ENCODE data around the gene UNC79.
"Not testable (repeated sequence)": the region's sequence is repeated elsewhere in the genome, so short reads cannot be mapped to it uniquely, and the experiment has no call there.

The UNC79 gene

DNA sequence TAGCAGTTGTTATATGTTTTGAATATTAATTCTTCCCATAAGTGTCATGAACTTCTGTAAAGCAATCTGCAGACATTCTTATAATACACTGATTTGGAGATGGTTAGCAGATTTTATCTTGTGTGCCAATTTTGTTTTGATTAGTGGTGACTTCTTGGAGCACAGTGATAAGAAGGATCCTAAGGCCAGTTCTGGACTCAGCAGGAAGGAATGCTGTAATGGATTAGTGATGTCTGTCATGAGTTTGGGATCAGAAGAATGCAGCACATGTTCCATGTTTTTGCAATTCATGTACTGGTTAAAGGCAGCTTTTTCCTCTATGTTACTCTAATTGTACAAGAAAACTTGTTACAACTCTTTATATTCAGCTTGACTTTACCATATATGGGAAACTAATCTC, 91.5 kb downstream of the UNC79 start:
- DNase-seq (ENCODE audit: low read depth), result no peak
- H3K4me3 ChIP-seq (ENCODE audit: low read depth, low read length), result no peak overlapping the region
- TF ChIP-seq CTCF (conservative IDR thresholded peaks at IDR 0.05; ENCODE audit: low read depth, low read length), result no peak

DNA sequence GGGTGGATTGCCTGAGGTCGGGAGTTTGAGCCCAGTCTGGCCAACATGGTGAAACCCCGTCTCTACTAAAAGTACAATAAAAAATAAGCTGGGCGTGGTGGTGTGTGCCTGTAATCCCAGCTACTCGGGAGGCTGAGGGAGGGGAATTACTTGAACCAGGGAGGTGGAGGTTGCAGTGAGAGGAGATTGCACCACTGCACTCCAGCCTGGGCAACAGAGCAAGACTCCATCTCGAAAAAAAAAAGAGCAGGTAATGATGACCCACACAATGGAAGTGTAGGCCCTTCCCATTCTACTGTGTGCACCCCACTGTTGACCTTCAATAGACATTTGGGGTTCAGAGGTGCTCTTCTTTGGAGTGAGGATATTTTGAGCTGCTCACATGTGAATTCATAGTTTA, 94.5 kb downstream of the UNC79 start:
- DNase-seq (ENCODE audit: low read depth); H3K4me3 ChIP-seq (ENCODE audit: low read depth, low read length): not testable (repeated sequence)

DNA sequence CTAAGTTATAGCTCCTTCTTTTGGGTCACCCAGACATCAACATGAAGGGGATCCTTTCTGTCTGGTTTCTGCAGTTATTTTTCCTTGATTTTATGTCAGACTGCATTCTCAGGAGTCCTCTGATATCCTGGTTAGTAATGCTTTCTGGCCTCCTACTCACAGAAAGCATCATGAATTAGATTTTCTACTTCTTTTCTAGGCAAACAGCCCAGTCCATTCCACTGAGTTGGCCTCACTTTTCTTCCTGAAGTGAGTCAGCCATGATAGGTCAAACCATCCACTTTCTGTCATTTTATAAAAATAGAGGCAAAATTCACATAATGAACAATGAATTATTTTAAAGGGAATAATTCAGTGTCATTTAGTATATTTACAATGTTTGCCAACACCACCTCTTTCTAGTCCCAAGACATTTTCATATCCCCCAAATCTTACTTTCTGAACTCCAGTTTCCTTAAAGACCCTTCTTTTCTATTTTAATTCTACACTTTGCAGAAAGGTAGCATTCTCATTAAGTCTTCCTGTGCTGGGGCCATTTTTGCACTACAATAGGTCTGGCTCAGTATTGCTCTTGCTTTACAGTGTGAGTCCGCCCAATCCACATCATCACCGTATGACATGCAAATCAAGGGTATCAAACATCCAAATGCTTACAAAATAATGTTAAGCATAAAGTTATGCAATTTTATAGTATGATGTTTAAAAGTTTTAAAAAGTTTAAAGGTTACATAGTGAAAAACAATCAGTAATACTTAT, 95.1 kb downstream of the UNC79 start:
- DNase-seq (ENCODE audit: low read depth), result peak; percentile 1
- H3K4me3 ChIP-seq (ENCODE audit: low read depth, low read length), result no peak overlapping the region
- TF ChIP-seq CTCF (conservative IDR thresholded peaks at IDR 0.05; ENCODE audit: low read depth, low read length), result no peak

- no peak overlapping the region for H3K4me3 ChIP-seq (ENCODE audit: low read depth, low read length)
- no peak for TF ChIP-seq CTCF (conservative IDR thresholded peaks at IDR 0.05; ENCODE audit: low read depth, low read length)
- no peak for DNase-seq (ENCODE audit: low read depth)
Observed at GRCh38 chr14:93527203-93527607, 96.5 kb downstream of the UNC79 start.

DNA sequence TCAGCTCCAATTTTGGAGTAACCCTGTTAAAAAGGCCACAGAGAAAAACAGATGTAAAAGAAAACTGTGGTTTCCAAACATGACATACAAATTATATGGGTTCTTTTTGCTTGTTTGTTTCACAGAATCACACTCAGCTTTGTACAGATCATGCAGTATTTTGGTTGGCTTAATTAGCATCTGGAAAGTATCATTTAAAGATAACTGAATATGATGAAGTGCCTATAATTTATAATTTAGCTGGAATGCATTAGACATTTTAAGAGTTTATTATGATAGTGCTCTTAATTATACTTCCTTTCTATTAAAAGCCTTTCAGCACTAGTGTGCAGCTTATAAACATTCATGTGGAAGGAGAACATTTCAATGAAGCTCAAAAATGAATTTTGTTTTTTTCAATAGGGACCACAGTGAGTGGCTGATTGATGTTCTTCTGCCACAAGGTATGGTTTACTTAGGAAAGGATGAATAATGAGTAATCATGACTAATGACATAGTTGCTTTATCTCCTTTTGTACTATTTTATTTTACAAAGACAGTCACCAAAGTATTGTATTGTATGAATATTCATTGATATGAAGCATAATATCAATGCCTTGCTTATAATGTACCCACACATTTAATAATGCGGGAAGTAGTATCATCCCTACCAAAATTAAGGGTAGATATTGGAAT, 98.3 kb downstream of the UNC79 start:
- no peak for DNase-seq (ENCODE audit: low read depth)
- TF ChIP-seq CTCF (conservative IDR thresholded peaks at IDR 0.05; ENCODE audit: low read depth, low read length), result no peak

DNA sequence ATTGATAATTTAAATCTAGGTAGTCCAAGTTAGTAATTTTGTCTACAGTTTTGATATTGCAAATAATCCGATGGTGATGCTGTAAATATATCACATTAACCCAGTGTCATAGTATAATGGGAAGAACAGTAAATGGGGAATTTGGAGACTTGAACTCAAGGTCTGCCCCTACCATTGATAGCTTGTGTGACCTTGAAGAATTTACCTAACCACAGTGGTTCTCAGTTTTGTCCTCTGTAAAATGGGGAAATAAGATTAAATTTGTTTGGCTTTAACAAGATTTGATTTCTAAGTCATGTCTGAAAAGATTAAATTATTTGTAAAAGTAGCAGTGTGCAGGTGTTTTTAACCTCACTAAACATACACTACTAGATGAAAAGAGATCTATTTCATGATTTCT, 100.9 kb downstream of the UNC79 start:
- no peak overlapping the region for H3K4me3 ChIP-seq (ENCODE audit: low read depth, low read length)
- TF ChIP-seq CTCF (conservative IDR thresholded peaks at IDR 0.05; ENCODE audit: low read depth, low read length), result no peak
- DNase-seq (ENCODE audit: low read depth), result no peak

More for the DNA sequence above, 98.3 kb downstream of the UNC79 start:
- H3K4me3 ChIP-seq (ENCODE audit: low read depth, low read length), result no peak overlapping the region

GRCh38 chr14:93532541-93532940, 101.8 kb downstream of the UNC79 start:
- no peak overlapping the region for H3K4me3 ChIP-seq (ENCODE audit: low read depth, low read length)
- TF ChIP-seq CTCF (conservative IDR thresholded peaks at IDR 0.05; ENCODE audit: low read depth, low read length), result no peak
- no peak for DNase-seq (ENCODE audit: low read depth)
